CD1c-positive myeloid dendritic cell (primary cell): ENCODE results near the gene SNAPC1.
"Not testable (repeated sequence)": the region's sequence is repeated elsewhere in the genome, so short reads cannot be mapped to it uniquely, and the experiment has no call there.

Source experiments
- DNase-seq: peaks from one replicate; pipeline ENCODE4 v3.0.0-alpha.2; 2016; ENCODE audit errors: extremely low spot score

Gene SNAPC1, protein sequence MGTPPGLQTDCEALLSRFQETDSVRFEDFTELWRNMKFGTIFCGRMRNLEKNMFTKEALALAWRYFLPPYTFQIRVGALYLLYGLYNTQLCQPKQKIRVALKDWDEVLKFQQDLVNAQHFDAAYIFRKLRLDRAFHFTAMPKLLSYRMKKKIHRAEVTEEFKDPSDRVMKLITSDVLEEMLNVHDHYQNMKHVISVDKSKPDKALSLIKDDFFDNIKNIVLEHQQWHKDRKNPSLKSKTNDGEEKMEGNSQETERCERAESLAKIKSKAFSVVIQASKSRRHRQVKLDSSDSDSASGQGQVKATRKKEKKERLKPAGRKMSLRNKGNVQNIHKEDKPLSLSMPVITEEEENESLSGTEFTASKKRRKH

DNA sequence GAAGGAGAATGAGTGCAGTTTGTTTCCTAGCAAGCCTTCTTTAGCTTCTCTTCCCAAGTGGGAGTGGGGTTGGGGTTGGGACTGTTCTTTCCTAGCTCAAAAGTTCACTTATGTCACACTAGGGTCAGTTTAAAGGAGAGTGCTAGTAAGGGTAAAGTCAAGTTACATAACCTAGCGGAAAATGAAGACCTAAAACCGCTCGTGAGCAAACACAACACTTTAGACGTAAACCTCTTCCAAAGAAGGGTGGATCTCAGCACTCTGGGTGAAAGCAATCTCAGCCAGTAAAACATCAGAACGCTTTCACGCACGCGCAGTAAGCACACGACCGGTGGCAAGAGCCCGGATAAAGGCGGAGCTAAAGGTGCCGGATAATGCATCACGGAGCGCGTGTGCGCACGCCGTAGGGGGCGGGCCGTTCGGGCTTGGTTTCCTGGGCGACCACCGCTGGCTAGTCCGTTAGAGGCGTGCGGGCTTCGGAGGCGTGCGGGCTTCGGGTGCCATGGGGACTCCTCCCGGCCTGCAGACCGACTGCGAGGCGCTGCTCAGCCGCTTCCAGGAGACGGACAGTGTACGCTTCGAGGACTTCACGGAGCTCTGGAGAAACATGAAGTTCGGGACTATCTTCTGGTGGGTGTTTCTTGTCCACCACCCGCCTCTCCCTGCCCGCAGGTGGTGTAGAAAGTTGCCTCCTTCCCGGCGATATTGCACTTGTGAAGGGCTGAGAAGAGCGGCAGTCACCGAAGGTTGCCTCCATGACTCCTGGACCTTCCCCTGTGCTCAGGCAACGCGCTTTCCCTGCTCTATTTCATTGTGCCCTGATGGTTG, at the start of gene SNAPC1:
SNAPC1 (plus strand) TSS at position 462 of the 828 bp plus-strand sequence; CDS start at position 503, 41 bp downstream.
- peak; percentile 100 for DNase-seq

- no peak for DNase-seq
These were observed 48.3 kb upstream of the SNAPC1 start for GRCh38 chr14:61713724-61714437.

DNA sequence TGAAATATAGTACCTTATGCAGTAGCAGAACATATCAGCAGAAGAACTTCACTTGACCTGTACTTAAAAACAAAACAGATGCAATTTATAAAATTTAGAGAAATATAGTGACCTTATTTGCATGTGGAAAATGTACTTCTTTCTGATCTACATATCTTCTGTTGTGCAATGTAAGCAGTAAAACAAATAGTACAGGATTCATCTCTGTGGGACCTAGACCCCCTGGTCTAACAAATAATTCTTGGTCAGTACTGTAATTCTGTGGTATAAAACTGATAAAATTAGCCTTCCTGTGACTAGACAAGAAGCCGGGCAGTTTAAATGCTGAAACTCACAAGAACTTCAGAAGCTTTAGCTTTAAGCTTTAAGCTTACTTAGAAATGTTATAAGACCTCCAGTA, 45.3 kb upstream of the SNAPC1 start:
- no peak for DNase-seq

DNA sequence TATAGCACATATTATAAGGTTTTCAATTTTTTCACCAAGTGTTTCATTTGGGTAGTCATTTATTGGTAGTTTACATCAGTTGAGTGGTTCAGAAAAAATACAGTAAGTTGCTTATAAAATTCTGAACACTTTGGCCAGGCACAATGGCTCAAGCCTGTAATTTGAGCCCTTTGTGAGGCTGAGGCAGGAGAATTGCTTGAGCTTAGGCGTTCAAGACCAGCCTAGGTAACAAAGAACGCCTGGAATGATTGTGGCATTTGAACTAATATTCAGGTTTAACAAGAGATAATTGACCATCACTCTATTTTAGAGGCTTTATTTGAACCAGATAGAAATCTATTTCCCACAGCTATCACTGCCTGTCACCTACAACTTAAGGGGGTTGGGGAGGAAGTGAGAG, 44.2 kb upstream of the SNAPC1 start:
- DNase-seq, result no peak

- DNase-seq, result no peak
These were observed 42.6 kb upstream of the SNAPC1 start for GRCh38 chr14:61719344-61720293.

GRCh38 chr14:61720294-61720661, 41.9 kb upstream of the SNAPC1 start:
- no peak for DNase-seq

DNA sequence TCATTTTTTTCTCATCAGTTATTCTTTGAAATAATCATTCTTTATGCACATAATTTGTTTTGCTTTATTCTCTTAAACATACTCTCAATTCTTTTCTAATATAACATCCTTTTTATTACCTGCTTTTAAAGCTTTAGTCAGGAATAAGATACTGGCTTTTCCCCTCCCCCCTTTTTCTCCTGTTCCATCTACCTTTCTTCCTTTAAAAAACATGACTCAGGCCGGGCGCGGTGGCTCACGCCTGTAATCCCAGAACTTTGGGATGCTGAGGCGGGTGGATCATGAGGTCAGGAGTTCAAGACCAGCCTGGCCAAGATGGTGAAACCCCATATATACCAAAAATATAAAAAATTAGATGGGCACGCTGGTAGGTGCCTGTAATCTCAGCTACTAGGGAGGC, 41.5 kb upstream of the SNAPC1 start:
- no peak for DNase-seq

GRCh38 chr14:61724133-61724532, 38.1 kb upstream of the SNAPC1 start:
- DNase-seq, result no peak

DNA sequence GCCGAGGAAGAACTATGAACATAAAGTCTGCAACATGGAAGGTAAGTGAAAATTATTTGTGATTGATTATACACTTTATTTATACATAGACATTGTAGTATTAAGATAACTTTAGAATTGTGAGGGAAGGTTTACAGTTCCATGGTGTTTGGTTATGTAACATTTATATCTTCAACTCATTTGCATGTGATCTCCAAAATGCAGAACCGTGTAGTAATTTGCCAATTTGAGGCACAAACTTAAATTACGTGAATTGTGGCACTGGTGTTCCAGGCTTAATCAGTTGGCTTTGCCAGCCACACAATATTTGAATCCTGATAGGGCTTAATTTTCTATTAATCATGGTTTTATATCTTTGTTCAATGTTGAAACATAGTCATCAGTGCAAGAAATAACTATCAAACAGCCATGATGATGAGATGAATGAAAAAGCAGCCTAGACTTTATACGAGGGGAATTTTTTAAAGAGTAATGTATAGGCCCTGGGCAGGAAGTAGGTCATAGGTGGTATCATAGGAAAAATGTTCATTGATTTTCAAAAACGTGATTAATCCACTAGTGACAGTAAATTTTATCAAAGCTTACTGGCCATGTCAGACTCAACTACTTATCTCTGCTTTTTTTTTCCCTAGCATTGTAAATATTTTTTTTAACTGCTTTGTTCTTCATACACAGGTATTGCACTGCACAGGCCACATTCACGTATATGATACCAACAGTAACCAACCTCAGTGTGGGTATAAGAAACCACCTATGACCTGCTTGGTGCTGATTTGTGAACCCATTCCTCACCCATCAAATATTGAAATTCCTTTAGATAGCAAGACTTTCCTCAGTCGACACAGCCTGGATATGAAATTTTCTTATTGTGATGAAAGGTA, 35.2 kb upstream of the SNAPC1 start:
- DNase-seq, result no peak

DNA sequence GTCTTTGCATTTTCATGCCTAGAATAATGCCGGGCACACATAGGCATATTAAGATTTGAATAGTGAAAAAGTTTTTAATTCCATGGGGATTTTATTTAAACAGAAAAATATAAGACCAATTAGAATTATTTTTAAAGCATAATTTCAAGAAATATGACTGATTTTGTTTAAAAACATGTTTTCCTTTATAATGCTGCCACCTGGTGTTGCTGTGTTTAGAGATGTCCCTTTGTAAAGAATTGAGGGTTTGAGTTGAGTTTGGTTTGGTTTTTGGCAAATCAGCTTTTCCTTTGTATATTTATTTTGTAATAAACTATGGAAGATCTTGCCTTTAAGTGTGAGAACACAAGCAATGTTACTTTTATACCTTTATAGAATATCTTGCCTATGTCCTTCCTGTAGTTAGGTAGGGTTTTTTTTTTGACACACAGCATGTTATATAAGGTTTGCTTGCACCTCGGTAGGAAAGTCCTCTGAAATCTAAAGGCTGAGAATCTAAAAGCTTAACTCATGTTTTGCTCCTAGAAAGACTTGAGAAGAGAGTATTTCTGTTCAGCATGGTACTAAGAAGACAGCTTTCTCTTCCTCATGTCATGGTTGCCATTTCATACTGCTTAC, 31.4 kb upstream of the SNAPC1 start:
- peak; percentile 36 for DNase-seq

- DNase-seq, result no peak
These were observed 28.2 kb upstream of the SNAPC1 start for GRCh38 chr14:61733972-61734371.

DNA sequence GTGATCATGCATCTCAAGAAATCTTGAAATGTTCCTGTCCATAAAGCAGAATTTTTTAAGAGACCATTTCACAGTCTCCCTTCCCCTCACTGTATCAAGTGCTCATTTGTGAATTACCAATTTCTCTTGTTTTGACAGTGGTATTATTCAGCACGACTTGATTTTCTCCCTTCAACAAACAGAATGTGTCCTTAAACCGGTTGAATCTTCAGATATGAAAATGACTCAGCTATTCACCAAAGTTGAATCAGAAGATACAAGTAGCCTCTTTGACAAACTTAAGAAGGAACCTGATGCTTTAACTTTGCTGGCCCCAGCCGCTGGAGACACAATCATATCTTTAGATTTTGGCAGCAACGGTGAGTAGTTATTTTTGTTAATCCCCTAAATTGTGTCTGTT, 25.5 kb upstream of the SNAPC1 start:
- DNase-seq, result no peak

- peak; percentile 52 for DNase-seq
These were observed 24.3 kb upstream of the SNAPC1 start for GRCh38 chr14:61737915-61738314.

GRCh38 chr14:61739133-61739532, 23.1 kb upstream of the SNAPC1 start:
- no peak for DNase-seq

DNA sequence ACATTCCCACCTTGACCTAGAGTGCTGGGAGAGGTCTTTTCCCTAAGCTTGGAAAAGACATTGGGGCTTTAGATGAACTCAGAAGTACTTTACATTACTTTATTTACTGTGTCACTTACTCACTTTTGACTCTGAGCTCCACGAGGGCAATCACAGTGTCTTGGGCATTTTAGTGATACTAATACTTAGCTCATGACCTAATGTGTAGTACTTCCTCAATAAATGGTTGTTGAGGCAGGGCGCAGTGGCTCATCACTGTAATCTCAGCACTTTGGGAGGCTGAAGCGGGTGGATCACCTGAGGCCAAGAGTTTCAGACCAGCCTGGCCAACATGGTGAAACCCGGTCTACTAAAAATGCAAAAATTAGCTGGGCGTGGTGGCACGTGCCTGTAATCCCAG, 19.8 kb upstream of the SNAPC1 start:
- DNase-seq, result no peak

- no peak for DNase-seq
These were observed 18.0 kb upstream of the SNAPC1 start for GRCh38 chr14:61744238-61744637.

GRCh38 chr14:61746346-61746745, 15.9 kb upstream of the SNAPC1 start:
- DNase-seq, result not testable (repeated sequence)

DNA sequence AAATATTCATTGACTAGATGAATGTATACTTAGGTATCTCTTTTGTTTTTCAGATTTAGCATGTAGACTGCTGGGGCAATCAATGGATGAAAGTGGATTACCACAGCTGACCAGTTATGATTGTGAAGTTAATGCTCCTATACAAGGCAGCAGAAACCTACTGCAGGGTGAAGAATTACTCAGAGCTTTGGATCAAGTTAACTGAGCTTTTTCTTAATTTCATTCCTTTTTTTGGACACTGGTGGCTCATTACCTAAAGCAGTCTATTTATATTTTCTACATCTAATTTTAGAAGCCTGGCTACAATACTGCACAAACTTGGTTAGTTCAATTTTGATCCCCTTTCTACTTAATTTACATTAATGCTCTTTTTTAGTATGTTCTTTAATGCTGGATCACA, 15.3 kb upstream of the SNAPC1 start:
- no peak for DNase-seq

DNA sequence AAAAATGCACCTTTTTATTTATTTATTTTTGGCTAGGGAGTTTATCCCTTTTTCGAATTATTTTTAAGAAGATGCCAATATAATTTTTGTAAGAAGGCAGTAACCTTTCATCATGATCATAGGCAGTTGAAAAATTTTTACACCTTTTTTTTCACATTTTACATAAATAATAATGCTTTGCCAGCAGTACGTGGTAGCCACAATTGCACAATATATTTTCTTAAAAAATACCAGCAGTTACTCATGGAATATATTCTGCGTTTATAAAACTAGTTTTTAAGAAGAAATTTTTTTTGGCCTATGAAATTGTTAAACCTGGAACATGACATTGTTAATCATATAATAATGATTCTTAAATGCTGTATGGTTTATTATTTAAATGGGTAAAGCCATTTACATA, 14.9 kb upstream of the SNAPC1 start:
- no peak for DNase-seq

- DNase-seq, result peak; percentile 80
These were observed 13.0 kb upstream of the SNAPC1 start for GRCh38 chr14:61749264-61749663.
